B cell (primary cell): ENCODE results near the gene RNF44.
A peak's percentile ranks its signal among the peaks of the same experiment; 100 is the strongest.

Experiments
- EZH2 ChIP-seq: IDR thresholded peaks from 2 replicates; pipeline ENCODE4 v1.6.1; 2012; ENCODE audit warnings: borderline replicate concordance, low read depth, mild to moderate bottlenecking, moderate library complexity, low read length; ENCODE audit not compliant: insufficient read depth, poor library complexity, severe bottlenecking
- TF ChIP-seq, protein P1 (sequence below): fragments of 200-600 bp; IDR thresholded peaks from one replicate; pipeline ENCODE4 v1.8.0; 2022; ENCODE audit warnings: antibody characterized with exemption, mild to moderate bottlenecking

DNA sequence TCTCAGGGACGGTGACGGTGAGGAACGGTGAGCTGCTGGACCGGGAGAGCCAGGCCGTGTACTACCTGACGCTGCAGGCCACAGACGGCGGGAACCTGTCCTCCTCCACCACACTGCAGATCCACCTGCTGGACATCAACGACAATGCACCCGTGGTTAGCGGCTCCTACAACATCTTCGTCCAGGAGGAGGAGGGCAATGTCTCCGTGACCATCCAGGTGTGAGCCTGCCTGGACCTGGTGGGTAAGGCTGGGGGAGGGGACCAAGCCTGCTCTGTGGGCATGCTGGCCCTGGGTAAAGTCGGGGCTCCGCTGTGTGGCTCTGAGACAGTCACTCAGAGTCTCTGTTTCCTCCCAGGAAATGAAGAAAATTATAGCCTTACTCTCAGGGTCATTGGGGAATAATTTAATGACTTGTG lies 41.2 kb upstream of the RNF44 start:
- TF ChIP-seq, protein P1, sequence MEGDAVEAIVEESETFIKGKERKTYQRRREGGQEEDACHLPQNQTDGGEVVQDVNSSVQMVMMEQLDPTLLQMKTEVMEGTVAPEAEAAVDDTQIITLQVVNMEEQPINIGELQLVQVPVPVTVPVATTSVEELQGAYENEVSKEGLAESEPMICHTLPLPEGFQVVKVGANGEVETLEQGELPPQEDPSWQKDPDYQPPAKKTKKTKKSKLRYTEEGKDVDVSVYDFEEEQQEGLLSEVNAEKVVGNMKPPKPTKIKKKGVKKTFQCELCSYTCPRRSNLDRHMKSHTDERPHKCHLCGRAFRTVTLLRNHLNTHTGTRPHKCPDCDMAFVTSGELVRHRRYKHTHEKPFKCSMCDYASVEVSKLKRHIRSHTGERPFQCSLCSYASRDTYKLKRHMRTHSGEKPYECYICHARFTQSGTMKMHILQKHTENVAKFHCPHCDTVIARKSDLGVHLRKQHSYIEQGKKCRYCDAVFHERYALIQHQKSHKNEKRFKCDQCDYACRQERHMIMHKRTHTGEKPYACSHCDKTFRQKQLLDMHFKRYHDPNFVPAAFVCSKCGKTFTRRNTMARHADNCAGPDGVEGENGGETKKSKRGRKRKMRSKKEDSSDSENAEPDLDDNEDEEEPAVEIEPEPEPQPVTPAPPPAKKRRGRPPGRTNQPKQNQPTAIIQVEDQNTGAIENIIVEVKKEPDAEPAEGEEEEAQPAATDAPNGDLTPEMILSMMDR, result peak; percentile 52
- no peak for TF ChIP-seq EZH2
